ENCODE measurements around the gene BLM. TPM values are rescaled to one million over a fixed set of nuclear protein-coding genes. Genes with fewer than 3 reads are reported as not detected.

The BLM gene
- total RNA-seq, 1 experiment from 2014 or later, result 24.6 TPM

- TF ChIP-seq MAX (IDR thresholded peaks at IDR 0.05) (no peak), POLR2A (IDR thresholded peaks at IDR 0.05; ENCODE audit: borderline replicate concordance, extremely low read depth, insufficient read depth, insufficient read length) (no peak), SRF (IDR thresholded peaks at IDR 0.05; ENCODE audit: low read depth) (no peak), ZBTB33 (IDR thresholded peaks at IDR 0.05; ENCODE audit: extremely low read depth, insufficient replicate concordance, low read length) (no peak), JUND (IDR thresholded peaks at IDR 0.05) (no peak)
Observed at GRCh38 chr15:90780916-90781315, 63.8 kb downstream of the BLM start (continued).

GRCh38 chr15:90782442-90782841, 65.3 kb downstream of the BLM start:
- no peak overlapping the region for H3K4me3 ChIP-seq (replicated peaks in 1 of 2; ENCODE audit: low read depth in 1 of 2, low read length in 2 of 2)
- H3K9me3 ChIP-seq (ENCODE audit: control insufficient read depth in 1 of 2, insufficient read depth in 1 of 2, low read depth in 1 of 2, low read length in 2 of 2), result no peaks in the 10 kb centered on the region
- no peaks in the 10 kb centered on the region for H3K9me2 ChIP-seq (ENCODE audit: insufficient read depth)
- POLR2A ChIA-PET, result no interaction called here
- H3K36me3 ChIP-seq (ENCODE audit: control insufficient read depth in 1 of 2, insufficient read depth in 2 of 2, low read length in 2 of 2), result 0 out of 4 replicates have a peak, but pooled peaks cover 0 to 3% of the 10 kb centered on the region in 2 experiments
- no peak overlapping the region for H2AFZ ChIP-seq (ENCODE audit: low read depth, low read length, poor library complexity, severe bottlenecking)
- no peak overlapping the region for H3K4me2 ChIP-seq (ENCODE audit: low read length)
- H3K27me3 ChIP-seq (ENCODE audit: insufficient read depth, low read length), result no peaks in the 10 kb centered on the region
- DNase-seq (ENCODE audit: low read depth, low spot score) (no peak), ATAC-seq (no peak)
- no peaks in the 10 kb centered on the region for H4K20me1 ChIP-seq (ENCODE audit: insufficient read depth)
- no peak overlapping the region for H3K27ac ChIP-seq (ENCODE audit: low read depth, low read length)
- BruUV-seq (replicated peaks), result no TSS peak
- intact Hi-C loops (cut with micrococcal nuclease), result no loop called here
- RAD21 ChIA-PET (ENCODE audit: low non-redundant PET in 1 of 2, low total read pairs in 2 of 2, uncharacterized antibody in 2 of 2, unreplicated experiment in 2 of 2), result no interaction called here
- TF ChIP-seq ATF3 (IDR thresholded peaks at IDR 0.05) (no peak), FOSL1 (IDR thresholded peaks at IDR 0.05; ENCODE audit: low read depth) (no peak), REST (IDR thresholded peaks at IDR 0.05; ENCODE audit: low read depth) (no peak), ZFX (IDR thresholded peaks at IDR 0.05) (no peak), CEBPB (IDR thresholded peaks at IDR 0.05; ENCODE audit: low read depth) (no peak), EZH2 (IDR thresholded peaks at IDR 0.05) (no peak)
- H3K79me2 ChIP-seq (ENCODE audit: insufficient read depth, low read length), result no peaks in the 10 kb centered on the region
- H3K9ac ChIP-seq (ENCODE audit: low read length), result no peak overlapping the region
- no peaks in the 10 kb centered on the region for H3K4me1 ChIP-seq (ENCODE audit: control insufficient read depth in 1 of 2, insufficient read depth in 2 of 2, low read length in 2 of 2)
- CTCF ChIA-PET, result no interaction called here

All from HCT116 (cell line).